Breast epithelium (tissue), 4 donors: ENCODE data around the gene GALM. TPM values are rescaled to one million over a fixed set of nuclear protein-coding genes. Genes with fewer than 3 reads are reported as not detected.
"Not testable (repeated sequence)": the region's sequence is repeated elsewhere in the genome, so short reads cannot be mapped to it uniquely, and the experiment has no call there.

ENCODE experiments used
- DNase-seq, 2 donors: peaks; one replicate each; pipeline ENCODE4 v3.0.0-alpha.2; 2019; ENCODE audit warnings: low spot score in 2 of 2
- H3K27ac ChIP-seq, 2 donors: fragments of 200-600 bp; sonication (generic) in 1 of 2; one replicate each; pipeline ENCODE4 v1.5.1; 2016 to 2019; ENCODE audit warnings: mild to moderate bottlenecking in 1 of 2
- H3K27me3 ChIP-seq, 2 donors: fragments of 200-600 bp; sonication (generic) in 1 of 2; one replicate each; pipeline versions ENCODE4 v1.5.1 to v1.6.0; 2017 to 2019; ENCODE audit warnings: control low read depth in 1 of 2, mild to moderate bottlenecking in 1 of 2
- H3K36me3 ChIP-seq: fragments of 200-600 bp; one replicate; pipeline ENCODE4 v1.5.1; 2019
- H3K4me1 ChIP-seq, 2 donors: fragments of 200-600 bp; sonication (generic); one replicate each; pipeline ENCODE4 v1.5.1; 2016 to 2019; ENCODE audit warnings: control low read depth in 1 of 2
- H3K4me3 ChIP-seq, 3 donors: fragments of 200-600 bp; sonication (generic); 1 replicate in 2 of 3; 2 replicates in 1 of 3; pipeline ENCODE4 v1.5.1; 2016 to 2019; ENCODE audit warnings: mild to moderate bottlenecking in 3 of 3, moderate library complexity in 2 of 3
- H3K9me3 ChIP-seq, 2 donors: fragments of 200-600 bp; sonication (generic) in 1 of 2; one replicate each; pipeline ENCODE4 v1.5.1; 2016 to 2019; ENCODE audit warnings: control low read depth in 1 of 2
- POLR2A ChIP-seq: fragments of 450-650 bp; IDR thresholded peaks from one replicate; pipeline ENCODE4 v1.6.1; 2016; ENCODE audit warnings: antibody characterized with exemption, mild to moderate bottlenecking, moderate library complexity
- POLR2AphosphoS5 ChIP-seq, 3 donors: sonication (generic); formaldehyde crosslinking; IDR thresholded peaks; one replicate each; pipeline ENCODE4 v1.6.1; 2017; ENCODE audit warnings: antibody characterized with exemption in 3 of 3
- intact Hi-C: fragments of 100-400 bp; cut with DNase I; formaldehyde crosslinking; loops from one replicate; pipeline ENCODE4 v1.15.1; 2023; ENCODE audit warnings: low total_unique reads
- total RNA-seq, 3 donors: library from RNA; depleted of rRNA; stranded (reverse); fragments of >200 nt; gene quantifications; one replicate each; pipeline ENCODE4 v1.1.0, GENCODE V29; 2016
- TF ChIP-seq, protein P1 (sequence below), 3 donors: fragments of 450-650 bp; IDR thresholded peaks; one replicate each; pipeline ENCODE4 v1.5.1; 2016 to 2017; ENCODE audit warnings: antibody characterized with exemption in 3 of 3, mild to moderate bottlenecking in 3 of 3, moderate library complexity in 3 of 3

GALM gene
- total RNA-seq, 3 donors from 2014 or later: 12.1 to 29.9 (median 22.5) TPM

DNA sequence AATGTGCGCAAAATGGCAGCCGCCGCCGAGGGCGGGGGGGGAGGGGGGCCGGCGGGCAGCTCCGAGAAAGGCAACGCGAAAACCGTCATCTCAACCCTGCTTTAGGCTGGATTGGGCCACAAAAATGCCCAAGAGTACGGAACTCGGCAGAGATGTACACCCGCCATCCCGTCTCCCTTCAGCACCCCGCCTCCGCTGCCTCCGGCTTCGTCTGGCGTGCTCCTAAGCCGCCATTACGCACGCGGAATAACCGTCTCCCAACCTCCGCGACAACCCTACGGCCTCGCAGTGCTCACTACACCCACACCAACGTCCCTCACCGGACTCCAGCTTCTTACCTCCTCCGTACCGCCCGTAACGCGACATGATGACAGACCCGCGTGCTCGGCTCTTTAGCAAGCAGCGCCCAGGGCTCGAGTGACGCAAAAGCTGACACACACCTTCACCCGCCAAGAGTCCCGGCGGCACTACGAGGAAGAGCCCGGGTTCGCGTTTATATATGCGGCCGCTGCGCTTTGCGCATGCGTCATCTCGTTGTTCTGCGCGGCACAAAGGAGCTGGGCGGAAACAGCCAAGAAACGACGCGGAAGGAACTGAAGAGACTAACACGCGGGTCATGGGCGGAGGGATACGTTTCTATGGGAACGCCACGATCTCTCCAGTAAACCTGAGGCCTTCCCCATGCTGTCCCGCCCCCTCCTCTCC, 85.1 kb downstream of the GALM start, which contains the start of gene SRSF7:
Gene SRSF7 (minus strand): TSS at position 471 of the 705 bp plus-strand sequence. CDS start 105 bp downstream, at position 366.
- Histone ChIP-seq H3K4me3 (peak within 1 kb of the TSS; percentile 72 to 89 (median 86)), H3K36me3 (peaks cover 16% of the 10 kb centered on the region), H3K27me3 (no peaks in the 10 kb centered on the region), H3K4me1 (peaks cover 0 to 10% of the 10 kb centered on the region in 2 donors), H3K27ac (peak within 1 kb of the TSS; percentile 99), H3K9me3 (no peaks in the 10 kb centered on the region)
- intact Hi-C loops: no loop called here
- TF ChIP-seq, protein P1, sequence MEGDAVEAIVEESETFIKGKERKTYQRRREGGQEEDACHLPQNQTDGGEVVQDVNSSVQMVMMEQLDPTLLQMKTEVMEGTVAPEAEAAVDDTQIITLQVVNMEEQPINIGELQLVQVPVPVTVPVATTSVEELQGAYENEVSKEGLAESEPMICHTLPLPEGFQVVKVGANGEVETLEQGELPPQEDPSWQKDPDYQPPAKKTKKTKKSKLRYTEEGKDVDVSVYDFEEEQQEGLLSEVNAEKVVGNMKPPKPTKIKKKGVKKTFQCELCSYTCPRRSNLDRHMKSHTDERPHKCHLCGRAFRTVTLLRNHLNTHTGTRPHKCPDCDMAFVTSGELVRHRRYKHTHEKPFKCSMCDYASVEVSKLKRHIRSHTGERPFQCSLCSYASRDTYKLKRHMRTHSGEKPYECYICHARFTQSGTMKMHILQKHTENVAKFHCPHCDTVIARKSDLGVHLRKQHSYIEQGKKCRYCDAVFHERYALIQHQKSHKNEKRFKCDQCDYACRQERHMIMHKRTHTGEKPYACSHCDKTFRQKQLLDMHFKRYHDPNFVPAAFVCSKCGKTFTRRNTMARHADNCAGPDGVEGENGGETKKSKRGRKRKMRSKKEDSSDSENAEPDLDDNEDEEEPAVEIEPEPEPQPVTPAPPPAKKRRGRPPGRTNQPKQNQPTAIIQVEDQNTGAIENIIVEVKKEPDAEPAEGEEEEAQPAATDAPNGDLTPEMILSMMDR (IDR thresholded peaks at IDR 0.05): peak; percentile 29 to 42 (median 40)
- TF ChIP-seq POLR2A (peak; percentile 100), POLR2AphosphoS5 (IDR thresholded peaks at IDR 0.05) (peak; percentile 100)
- DNase-seq: peak; percentile 98 to 99

DNA sequence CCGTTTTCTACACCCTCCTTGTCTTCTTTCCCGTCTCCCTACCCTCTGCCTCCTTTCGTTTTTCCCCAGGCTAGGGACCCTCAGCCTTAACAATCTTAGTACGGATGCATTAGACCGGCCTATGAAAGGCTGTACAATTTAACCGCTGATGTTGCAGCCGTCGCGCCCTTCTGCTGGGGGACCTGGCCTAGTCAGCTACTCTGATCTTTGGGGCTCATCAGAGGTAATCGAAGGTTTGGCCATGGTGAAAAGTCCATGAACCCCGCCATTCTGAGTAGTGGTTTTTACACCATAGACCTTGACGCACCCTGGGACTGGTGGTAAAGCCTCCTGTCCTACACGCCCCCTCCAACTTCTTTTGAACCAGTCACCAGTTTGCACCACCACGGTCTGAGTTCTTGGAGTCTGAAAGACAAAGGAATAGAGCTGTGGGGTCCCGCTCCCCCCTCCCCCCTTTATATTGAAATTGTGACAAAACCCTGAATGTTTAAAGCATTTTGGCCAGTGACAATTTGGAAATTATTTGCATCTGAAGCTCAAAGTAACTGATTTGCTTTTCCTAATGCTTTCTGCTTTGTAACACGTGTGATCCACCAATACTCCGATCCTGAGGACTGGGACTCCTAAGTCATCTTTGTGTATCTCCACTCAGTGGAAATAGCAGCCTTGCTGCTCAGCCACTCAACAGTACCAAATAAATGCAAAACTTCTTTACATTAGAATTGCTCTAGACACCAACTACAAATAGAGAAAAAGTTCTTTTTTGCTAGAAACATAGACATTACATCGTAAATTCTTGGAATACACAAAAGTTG, 85.9 kb downstream of the GALM start:
- H3K27ac ChIP-seq: peak overlapping the region; percentile 99
- TF ChIP-seq POLR2A: no peak
- TF ChIP-seq, protein P1 (IDR thresholded peaks at IDR 0.05): no peak
- peak in 1 of 2 donors; percentile 39 for DNase-seq
- intact Hi-C loops: no loop called here
- H3K4me1 ChIP-seq: peaks cover 0 to 9% of the 10 kb centered on the region in 2 donors
- peak overlapping the region; percentile 72 to 89 (median 86) for H3K4me3 ChIP-seq
- H3K36me3 ChIP-seq: peaks cover 9% of the 10 kb centered on the region
- H3K9me3 ChIP-seq: no peaks in the 10 kb centered on the region
- no peaks in the 10 kb centered on the region for H3K27me3 ChIP-seq

DNA sequence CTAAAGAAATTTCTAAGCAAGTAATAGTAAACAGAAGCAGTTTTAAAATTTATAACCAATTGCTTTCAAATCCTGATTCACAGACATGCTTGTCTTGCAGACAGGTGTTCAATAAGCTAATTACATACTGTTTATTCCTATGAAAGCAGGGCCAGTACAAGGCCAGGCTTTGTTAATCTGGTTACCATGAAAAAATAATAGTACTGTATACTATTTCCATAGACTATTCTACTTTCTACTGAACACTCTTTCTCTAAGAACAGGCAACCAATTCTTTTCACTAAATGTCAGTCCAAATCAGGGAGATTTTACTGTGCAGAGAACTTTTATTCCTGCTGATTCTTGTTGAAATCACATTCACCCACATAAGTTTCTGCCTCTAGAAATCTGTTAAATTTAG, 88.1 kb downstream of the GALM start:
- intact Hi-C loops: no loop called here
- H3K4me1 ChIP-seq: no peaks in the 10 kb centered on the region
- no peak overlapping the region for H3K4me3 ChIP-seq
- no peak overlapping the region for H3K27ac ChIP-seq
- DNase-seq: no peak
- no peak for TF ChIP-seq POLR2AphosphoS5 (IDR thresholded peaks at IDR 0.05)
- TF ChIP-seq, protein P1 (IDR thresholded peaks at IDR 0.05): no peak
- TF ChIP-seq POLR2A: no peak
- H3K9me3 ChIP-seq: no peaks in the 10 kb centered on the region
- no peaks in the 10 kb centered on the region for H3K36me3 ChIP-seq
- H3K27me3 ChIP-seq: no peaks in the 10 kb centered on the region

DNA sequence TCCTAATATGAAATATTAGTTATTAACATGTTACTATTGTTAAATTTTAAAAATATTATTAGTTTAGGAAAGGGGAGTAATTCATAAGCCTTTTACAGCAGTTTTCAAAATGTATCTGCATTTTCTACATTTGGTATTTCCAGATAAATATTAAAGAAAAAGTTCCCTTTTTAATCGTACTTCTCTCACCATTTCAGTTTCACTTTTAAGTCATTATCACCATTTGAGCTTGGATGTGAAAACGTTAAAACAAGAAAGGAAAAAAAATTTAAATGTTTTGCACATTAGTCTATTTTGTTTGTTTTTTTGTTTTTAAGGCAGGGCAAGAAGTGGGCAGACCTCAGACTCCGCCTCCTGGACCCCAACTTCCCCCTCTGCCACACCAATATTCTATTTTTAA, 88.6 kb downstream of the GALM start:
- intact Hi-C loops: no loop called here
- Histone ChIP-seq H3K9me3 (no peaks in the 10 kb centered on the region), H3K27me3 (no peaks in the 10 kb centered on the region), H3K27ac (no peak overlapping the region), H3K4me1 (no peaks in the 10 kb centered on the region), H3K4me3 (peak overlapping the region in 1 of 3 donors; percentile 15), H3K36me3 (no peaks in the 10 kb centered on the region)
- no peak for DNase-seq
- no peak for TF ChIP-seq POLR2A
- TF ChIP-seq, protein P1 (IDR thresholded peaks at IDR 0.05): no peak
- no peak for TF ChIP-seq POLR2AphosphoS5 (IDR thresholded peaks at IDR 0.05)

DNA sequence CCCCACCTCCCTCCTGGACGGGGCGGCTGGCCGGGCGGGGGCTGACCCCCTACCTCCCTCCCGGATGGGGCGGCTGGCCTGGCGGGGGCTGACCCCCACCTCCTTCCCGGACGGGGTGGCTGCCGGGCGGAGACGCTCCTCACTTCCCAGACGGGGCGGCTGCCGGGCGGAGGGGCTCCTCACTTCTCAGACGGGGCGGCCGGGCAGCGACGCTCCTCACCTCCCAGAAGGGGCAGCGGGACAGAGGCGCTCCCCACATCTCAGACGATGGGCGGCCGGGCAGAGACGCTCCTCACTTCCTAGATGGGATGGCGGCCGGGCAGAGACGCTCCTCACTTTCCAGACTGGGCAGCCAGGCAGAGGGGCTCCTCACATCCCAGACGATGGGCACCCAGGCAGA, 90.0 kb downstream of the GALM start:
- H3K27me3 ChIP-seq, H3K4me1 ChIP-seq, H3K4me3 ChIP-seq, H3K9me3 ChIP-seq, H3K36me3 ChIP-seq, H3K27ac ChIP-seq, intact Hi-C loops, DNase-seq: not testable (repeated sequence)
